Neutrophil (primary cell): Measurements from ENCODE around the gene ITGB1BP2.

Source experiments
- H3K27ac ChIP-seq: fragments of 200-600 bp; sonication (generic); 2 replicates; pipeline ENCODE4 v1.5.1; 2016; ENCODE audit warnings: mild to moderate bottlenecking, moderate library complexity
- H3K27me3 ChIP-seq: fragments of 200-600 bp; sonication (generic); 2 replicates; pipeline ENCODE4 v1.6.0; 2016; ENCODE audit warnings: mild to moderate bottlenecking
- H3K36me3 ChIP-seq: fragments of 200-600 bp; sonication (generic); 2 replicates; pipeline ENCODE4 v1.5.1; 2017
- H3K4me1 ChIP-seq, 2 experiments: fragments of 200-600 bp in 1 of 2; sonication (generic) in 1 of 2; 1 replicate in 1 of 2; 2 replicates in 1 of 2; pipeline versions ENCODE4 v1.5.1 to v1.6.1; 2013 to 2016; ENCODE audit warnings: low read depth in 1 of 2, low read length in 1 of 2, mild to moderate bottlenecking in 1 of 2, moderate library complexity in 1 of 2; ENCODE audit not compliant: control insufficient read depth in 1 of 2, insufficient read depth in 1 of 2
- H3K4me3 ChIP-seq, 2 experiments: fragments of 200-600 bp in 1 of 2; sonication (generic) in 1 of 2; 1 replicate in 1 of 2; 2 replicates in 1 of 2; pipeline ENCODE4 v1.5.1; 2013 to 2016; ENCODE audit warnings: low read depth in 1 of 2, low read length in 1 of 2, mild to moderate bottlenecking in 1 of 2, moderate library complexity in 1 of 2
- H3K9me3 ChIP-seq: fragments of 200-600 bp; sonication (generic); 2 replicates; pipeline ENCODE4 v1.5.1; 2016
- TF ChIP-seq, protein P1 (sequence below): fragments of 200-600 bp; sonication (generic); IDR thresholded peaks from 2 replicates; pipeline ENCODE4 v1.5.1; 2016; ENCODE audit warnings: antibody characterized with exemption

The ITGB1BP2 gene

DNA sequence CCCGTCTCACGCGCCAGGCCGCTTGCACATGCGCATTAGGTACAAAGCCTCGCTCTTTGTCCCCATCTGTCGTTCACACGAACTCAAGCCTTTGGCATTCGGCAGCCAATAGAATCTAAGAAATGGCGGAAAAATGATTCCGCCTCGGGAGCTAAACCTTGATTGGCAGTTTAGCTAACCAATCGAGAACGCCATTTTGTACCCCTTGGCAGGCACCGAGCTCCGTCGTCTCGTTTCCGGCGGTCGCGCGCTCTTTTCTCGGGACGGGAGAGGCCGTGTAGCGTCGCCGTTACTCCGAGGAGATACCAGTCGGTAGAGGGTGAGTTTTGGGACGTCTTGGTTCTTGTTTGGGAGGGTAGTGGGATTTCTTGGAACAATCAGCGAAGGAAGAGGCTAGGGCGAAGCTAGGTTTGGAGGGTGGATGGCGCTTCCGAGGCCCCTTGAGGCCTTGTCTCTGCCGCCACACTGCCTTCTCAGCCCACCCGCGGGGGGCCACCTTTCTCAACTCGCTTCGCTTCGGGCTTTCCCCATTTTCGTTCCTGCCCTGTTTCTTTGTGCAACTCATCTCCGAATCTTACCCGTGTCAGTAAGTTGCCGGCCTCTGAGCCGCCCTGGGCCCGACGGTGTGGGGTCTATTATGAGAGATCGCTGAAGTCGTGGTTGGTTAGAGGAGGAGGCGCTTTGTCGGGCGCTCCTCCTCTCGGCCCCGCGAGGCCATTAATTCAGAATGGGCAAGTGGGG lies 18.0 kb upstream of the ITGB1BP2 start, which contains the start of gene NONO:
Gene NONO (plus strand): TSS at position 233 of the 741 bp plus-strand sequence. CDS start 7,003 bp downstream, outside the sequence.
- peak within 1 kb of the TSS; percentile 90 for H3K27ac ChIP-seq
- H3K9me3 ChIP-seq = no peaks in the 10 kb centered on the region
- H3K36me3 ChIP-seq = no peaks in the 10 kb centered on the region
- peaks cover 13 to 22% of the 10 kb centered on the region in 2 experiments for H3K4me1 ChIP-seq
- no peaks in the 10 kb centered on the region for H3K27me3 ChIP-seq
- peak within 1 kb of the TSS; percentile 69 to 76 for H3K4me3 ChIP-seq
- TF ChIP-seq, protein P1, sequence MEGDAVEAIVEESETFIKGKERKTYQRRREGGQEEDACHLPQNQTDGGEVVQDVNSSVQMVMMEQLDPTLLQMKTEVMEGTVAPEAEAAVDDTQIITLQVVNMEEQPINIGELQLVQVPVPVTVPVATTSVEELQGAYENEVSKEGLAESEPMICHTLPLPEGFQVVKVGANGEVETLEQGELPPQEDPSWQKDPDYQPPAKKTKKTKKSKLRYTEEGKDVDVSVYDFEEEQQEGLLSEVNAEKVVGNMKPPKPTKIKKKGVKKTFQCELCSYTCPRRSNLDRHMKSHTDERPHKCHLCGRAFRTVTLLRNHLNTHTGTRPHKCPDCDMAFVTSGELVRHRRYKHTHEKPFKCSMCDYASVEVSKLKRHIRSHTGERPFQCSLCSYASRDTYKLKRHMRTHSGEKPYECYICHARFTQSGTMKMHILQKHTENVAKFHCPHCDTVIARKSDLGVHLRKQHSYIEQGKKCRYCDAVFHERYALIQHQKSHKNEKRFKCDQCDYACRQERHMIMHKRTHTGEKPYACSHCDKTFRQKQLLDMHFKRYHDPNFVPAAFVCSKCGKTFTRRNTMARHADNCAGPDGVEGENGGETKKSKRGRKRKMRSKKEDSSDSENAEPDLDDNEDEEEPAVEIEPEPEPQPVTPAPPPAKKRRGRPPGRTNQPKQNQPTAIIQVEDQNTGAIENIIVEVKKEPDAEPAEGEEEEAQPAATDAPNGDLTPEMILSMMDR = peak; percentile 36

DNA sequence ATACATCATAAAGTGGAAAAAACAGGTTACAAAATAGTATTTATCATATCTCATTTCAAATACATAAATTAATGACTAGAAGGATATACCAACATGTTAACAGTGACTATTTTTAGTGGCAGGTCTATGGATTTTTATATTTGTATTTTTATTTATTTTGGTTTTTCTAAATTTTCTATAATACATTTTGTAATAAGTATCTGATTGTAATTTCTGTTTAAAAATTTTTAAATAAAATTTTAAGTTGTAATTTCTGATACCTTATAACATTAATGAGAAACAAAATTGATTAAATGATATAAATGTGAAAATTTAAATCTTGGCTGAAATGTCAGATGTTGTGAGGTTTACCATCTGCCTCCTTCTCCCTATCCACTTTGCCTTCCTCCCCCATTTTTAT lies 15.6 kb upstream of the ITGB1BP2 start:
- TF ChIP-seq, protein P1 = no peak

DNA sequence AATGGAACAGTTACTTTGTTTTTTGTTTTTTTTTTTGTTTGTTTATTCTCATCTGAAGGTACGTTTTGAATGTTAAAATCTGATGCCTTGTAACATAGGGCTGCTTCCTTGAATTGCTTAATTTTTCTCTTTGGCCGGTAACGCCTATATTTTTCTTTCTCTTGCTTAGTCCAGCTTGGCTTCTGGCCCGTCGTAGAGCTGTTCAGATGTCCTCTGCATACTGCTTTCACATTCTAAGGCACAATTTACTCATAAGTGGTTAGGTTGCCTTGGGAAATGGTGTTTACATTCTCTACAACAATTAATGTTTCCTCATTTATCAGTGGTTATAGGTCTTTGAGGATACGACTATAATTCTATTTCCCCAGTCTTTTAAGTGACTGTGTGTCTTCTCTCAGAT lies 10.2 kb upstream of the ITGB1BP2 start:
- peaks cover 57% of the 10 kb centered on the region for H3K36me3 ChIP-seq
- no peak overlapping the region for H3K4me3 ChIP-seq
- H3K4me1 ChIP-seq = no peaks in the 10 kb centered on the region
- TF ChIP-seq, protein P1 = no peak
- H3K27ac ChIP-seq = no peak overlapping the region
- H3K9me3 ChIP-seq = no peaks in the 10 kb centered on the region
- H3K27me3 ChIP-seq = no peaks in the 10 kb centered on the region

More for the DNA sequence above, 15.6 kb upstream of the ITGB1BP2 start:
- Histone ChIP-seq H3K4me3 (no peak overlapping the region), H3K4me1 (peaks cover 13 to 22% of the 10 kb centered on the region in 2 experiments), H3K36me3 (peaks cover 5% of the 10 kb centered on the region), H3K27me3 (no peaks in the 10 kb centered on the region), H3K27ac (no peak overlapping the region), H3K9me3 (no peaks in the 10 kb centered on the region)

DNA sequence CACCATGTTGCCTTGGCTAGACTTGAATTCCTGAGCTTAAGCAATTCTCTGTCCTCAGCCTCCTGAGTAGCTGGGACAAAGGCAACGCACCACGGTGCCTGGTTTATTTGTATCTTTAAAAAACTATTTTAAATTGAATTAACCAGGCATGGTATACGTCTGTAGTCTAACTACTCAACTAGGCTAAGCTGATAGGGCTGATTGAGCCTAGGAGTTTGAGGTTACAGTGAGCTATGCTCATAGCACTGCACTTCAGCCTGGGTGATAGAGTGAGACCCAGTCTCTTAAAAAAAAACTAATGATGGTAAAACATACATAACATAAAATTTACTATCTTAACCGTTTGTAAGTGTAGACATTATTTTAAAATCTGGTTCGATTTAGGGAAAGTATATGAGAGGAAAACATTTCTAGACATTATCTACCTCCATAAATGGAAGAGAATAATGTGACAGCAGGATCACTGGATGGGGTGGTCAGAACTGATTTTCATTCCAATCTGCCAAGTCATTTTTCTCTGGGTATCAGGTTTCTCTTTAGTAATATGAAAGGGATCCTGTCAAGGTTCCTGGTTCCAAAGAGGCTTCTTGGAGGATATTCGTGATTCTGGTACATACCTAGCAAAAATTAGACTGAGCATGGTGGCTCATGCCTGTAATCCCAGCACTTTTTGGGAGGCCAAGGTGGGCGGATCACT lies 8.7 kb upstream of the ITGB1BP2 start:
- TF ChIP-seq, protein P1 = no peak
- Histone ChIP-seq H3K4me1 (no peaks in the 10 kb centered on the region), H3K27ac (no peak overlapping the region), H3K9me3 (no peaks in the 10 kb centered on the region), H3K36me3 (peaks cover 72% of the 10 kb centered on the region), H3K4me3 (no peak overlapping the region), H3K27me3 (no peaks in the 10 kb centered on the region)

DNA sequence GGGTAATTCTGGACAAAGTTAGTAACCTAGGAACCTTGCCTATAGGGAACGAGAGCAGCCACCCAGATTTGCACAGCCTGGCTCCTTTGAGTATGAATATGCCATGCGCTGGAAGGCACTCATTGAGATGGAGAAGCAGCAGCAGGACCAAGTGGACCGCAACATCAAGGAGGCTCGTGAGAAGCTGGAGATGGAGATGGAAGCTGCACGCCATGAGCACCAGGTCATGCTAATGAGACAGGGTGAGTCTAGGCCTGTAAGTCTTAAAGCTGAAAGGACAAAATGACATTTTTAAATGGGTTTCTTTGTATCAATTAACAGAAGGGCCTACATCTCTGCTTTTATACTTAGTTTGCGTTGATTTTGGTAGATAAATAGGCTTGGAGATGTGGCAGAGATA lies 4.7 kb upstream of the ITGB1BP2 start:
- Histone ChIP-seq H3K4me3 (no peak overlapping the region), H3K27ac (no peak overlapping the region), H3K4me1 (no peaks in the 10 kb centered on the region), H3K9me3 (no peaks in the 10 kb centered on the region), H3K36me3 (peaks cover 86% of the 10 kb centered on the region), H3K27me3 (no peaks in the 10 kb centered on the region)
- TF ChIP-seq, protein P1 = no peak
